HepG2 (cell line): ENCODE data around the gene BCAS3. TPM values are rescaled to one million over a fixed set of nuclear protein-coding genes. Genes with fewer than 3 reads are reported as not detected.

ENCODE experiments used
- AGO1 ChIP-seq: fragments of 200-400 bp; formaldehyde crosslinking; IDR thresholded peaks from 2 replicates; pipeline ENCODE4 v1.6.1; 2017; ENCODE audit warnings: mild to moderate bottlenecking, low read depth, low read length, moderate library complexity; ENCODE audit not compliant: poor library complexity, severe bottlenecking
- DBP ChIP-seq: sonication (generic); formaldehyde crosslinking; IDR thresholded peaks from 2 replicates; pipeline ENCODE4 v1.4.0; 2020; ENCODE audit warnings: missing genetic modification reagents; ENCODE audit errors: not compliant biosample characterization
- ERF ChIP-seq: IDR thresholded peaks from 2 replicates; pipeline ENCODE4 v1.6.1; 2018; ENCODE audit warnings: missing biosample characterization, missing genetic modification reagents
- FOXA3 ChIP-seq: IDR thresholded peaks from 2 replicates; pipeline ENCODE4 v1.6.1; 2016; ENCODE audit warnings: missing genetic modification reagents, missing compliant biosample characterization
- FOXK1 ChIP-seq: sonication (generic); formaldehyde crosslinking; IDR thresholded peaks from 2 replicates; pipeline ENCODE4 v1.4.0; 2020; ENCODE audit warnings: low read depth, missing genetic modification reagents, borderline replicate concordance
- GLI4 ChIP-seq: sonication (generic); formaldehyde crosslinking; IDR thresholded peaks from 2 replicates; pipeline ENCODE4 v1.5.1; 2020; ENCODE audit warnings: missing genetic modification reagents, mild to moderate bottlenecking, moderate library complexity, borderline replicate concordance
- HOMEZ ChIP-seq: IDR thresholded peaks from 2 replicates; pipeline ENCODE4 v1.6.1; 2016; ENCODE audit warnings: low read depth
- MIER2 ChIP-seq: IDR thresholded peaks from 2 replicates; pipeline ENCODE4 v1.6.1; 2016; ENCODE audit warnings: missing biosample characterization, missing genetic modification reagents
- PRPF4 ChIP-seq: fragments of 200-400 bp; formaldehyde crosslinking; IDR thresholded peaks from 2 replicates; pipeline ENCODE4 v1.6.1; 2016; ENCODE audit warnings: low read length, low read depth; ENCODE audit not compliant: poor library complexity, severe bottlenecking
- RAD21 ChIP-seq: fragments of 450-650 bp; formaldehyde crosslinking; IDR thresholded peaks from 2 replicates; pipeline ENCODE4 v1.5.0; 2020; ENCODE audit warnings: mild to moderate bottlenecking
- REL ChIP-seq: sonication (generic); formaldehyde crosslinking; conservative IDR thresholded peaks from 2 replicates; pipeline ENCODE4 v1.8.0; 2022; ENCODE audit warnings: mild to moderate bottlenecking, missing genetic modification reagents, moderate library complexity
- SOX5 ChIP-seq: IDR thresholded peaks from 2 replicates; pipeline ENCODE4 v1.6.1; 2016; ENCODE audit warnings: borderline replicate concordance
- SOX6 ChIP-seq, 2 experiments: fragments of 450-650 bp in 1 of 2; sonication (generic) in 1 of 2; formaldehyde crosslinking in 1 of 2; IDR thresholded peaks; 2 replicates each; pipeline versions ENCODE4 v1.4.0 to v1.6.1; 2017 to 2020; ENCODE audit warnings: antibody characterized with exemption in 1 of 2, mild to moderate bottlenecking in 1 of 2, missing genetic modification reagents in 1 of 2
- ZNF263 ChIP-seq: sonication (generic); formaldehyde crosslinking; IDR thresholded peaks from 2 replicates; pipeline ENCODE4 v1.4.0; 2020; ENCODE audit warnings: missing genetic modification reagents
- ZNF3 ChIP-seq: IDR thresholded peaks from 2 replicates; pipeline ENCODE4 v1.7.0; 2017; ENCODE audit warnings: inconsistent platforms
- ZNF510 ChIP-seq: sonication (generic); formaldehyde crosslinking; IDR thresholded peaks from 2 replicates; pipeline ENCODE4 v1.4.0; 2020; ENCODE audit warnings: low read depth, mild to moderate bottlenecking, missing genetic modification reagents
- ZNF589 ChIP-seq: sonication (generic); formaldehyde crosslinking; conservative IDR thresholded peaks from 2 replicates; pipeline ENCODE4 v1.8.0; 2022; ENCODE audit warnings: mild to moderate bottlenecking, moderate library complexity, missing genetic modification reagents
- ZNF652 ChIP-seq: IDR thresholded peaks from 2 replicates; pipeline ENCODE4 v1.6.1; 2016; ENCODE audit warnings: low read depth, borderline replicate concordance
- ZNF768 ChIP-seq: sonication (generic); formaldehyde crosslinking; IDR thresholded peaks from 2 replicates; pipeline ENCODE4 v1.4.0; 2020; ENCODE audit warnings: missing genetic modification reagents
- ZNF782 ChIP-seq: sonication (generic); formaldehyde crosslinking; IDR thresholded peaks from 2 replicates; pipeline ENCODE4 v1.4.0; 2020; ENCODE audit warnings: missing genetic modification reagents, mild to moderate bottlenecking, borderline replicate concordance
- polyA plus RNA-seq, 8 experiments: library from polyadenylated mRNA; depleted of rRNA in 3 of 8; stranded (reverse) in 7 of 8; unstranded in 1 of 8; fragments of >200 nt; fragmentation: Illumina TruSeq in 4 of 8; extraction: Trizol in 4 of 8; gene quantifications; 2 replicates each; pipeline versions ENCODE4 v1.2.1 to v1.2.3, GENCODE V29; 2011 to 2016; ENCODE audit warnings: low read depth in 4 of 8, missing spikeins in 1 of 8, mixed read lengths in 1 of 8; ENCODE audit not compliant: insufficient read depth in 1 of 8
- total RNA-seq, 5 experiments: library from RNA; depleted of rRNA; stranded (reverse); fragments of >200 nt; fragmentation: Illumina TruSeq; extraction: Trizol; gene quantifications; 2 replicates each; pipeline ENCODE4 v1.2.3, GENCODE V29; 2016; ENCODE audit warnings: low read depth in 1 of 5
- TF ChIP-seq, protein P1 (sequence below): IDR thresholded peaks from 2 replicates; pipeline ENCODE4 v1.6.1; 2016; ENCODE audit warnings: missing compliant biosample characterization, missing genetic modification reagents, borderline replicate concordance
- TF ChIP-seq, protein P2 (sequence below), 2 experiments: IDR thresholded peaks; 2 replicates each; pipeline ENCODE4 v1.6.1; 2011 to 2012; ENCODE audit warnings: low read length in 2 of 2, borderline replicate concordance in 1 of 2, low read depth in 1 of 2, mild to moderate bottlenecking in 1 of 2, moderate library complexity in 1 of 2

Gene BCAS3
- total and polyA plus RNA-seq, 2 of the 13 experiments (the other 11 are each of a cell fraction or from before 2014, with no cell fraction given): 10.7 to 11.2 TPM

GRCh38 chr17:61366715-61367413 is 689.2 kb downstream of the BCAS3 start (continued):
- peak; percentile 35; the same call in 1 of the 2 replicates for TF ChIP-seq HOMEZ (CRISPR knock-in tag)
- no peak for TF ChIP-seq PRPF4
- no peak for TF ChIP-seq DBP
- TF ChIP-seq, protein P1, sequence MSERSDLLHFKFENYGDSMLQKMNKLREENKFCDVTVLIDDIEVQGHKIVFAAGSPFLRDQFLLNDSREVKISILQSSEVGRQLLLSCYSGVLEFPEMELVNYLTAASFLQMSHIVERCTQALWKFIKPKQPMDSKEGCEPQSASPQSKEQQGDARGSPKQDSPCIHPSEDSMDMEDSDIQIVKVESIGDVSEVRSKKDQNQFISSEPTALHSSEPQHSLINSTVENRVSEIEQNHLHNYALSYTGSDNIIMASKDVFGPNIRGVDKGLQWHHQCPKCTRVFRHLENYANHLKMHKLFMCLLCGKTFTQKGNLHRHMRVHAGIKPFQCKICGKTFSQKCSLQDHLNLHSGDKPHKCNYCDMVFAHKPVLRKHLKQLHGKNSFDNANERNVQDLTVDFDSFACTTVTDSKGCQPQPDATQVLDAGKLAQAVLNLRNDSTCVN (CRISPR knock-in tag): no peak
- TF ChIP-seq SOX6 (IDR thresholded peaks at IDR 0.05): no peak
- TF ChIP-seq SOX6 (CRISPR knock-in tag; IDR thresholded peaks at IDR 0.05): peak; percentile 93
- TF ChIP-seq ERF: peak; percentile 85
- TF ChIP-seq ZNF652 (CRISPR knock-in tag): no peak
- TF ChIP-seq RAD21 (CRISPR knock-in tag): no peak; the same call in 1 of the 2 replicates
- TF ChIP-seq ZNF3 (CRISPR knock-in tag): 0 out of 2 replicates have a peak, but pooled peaks have one; percentile 23
- TF ChIP-seq FOXK1: 0 out of 2 replicates have a peak, but pooled peaks have one; percentile 34
- no peak for TF ChIP-seq ZNF589 (CRISPR knock-in tag)
- TF ChIP-seq MIER2 (CRISPR knock-in tag): 0 out of 2 replicates have a peak, but pooled peaks have one; percentile 25
- TF ChIP-seq FOXA3 (CRISPR knock-in tag): peak; percentile 86
- no peak for TF ChIP-seq AGO1
- TF ChIP-seq GLI4 (CRISPR knock-in tag): no peak; the same call in 1 of the 2 replicates
- peak; percentile 80; the same call in 1 of the 2 replicates for TF ChIP-seq SOX5
- TF ChIP-seq ZNF768: peak; percentile 45
- no peak; the same call in 1 of the 2 replicates for TF ChIP-seq REL (CRISPR knock-in tag)
- TF ChIP-seq, protein P2, sequence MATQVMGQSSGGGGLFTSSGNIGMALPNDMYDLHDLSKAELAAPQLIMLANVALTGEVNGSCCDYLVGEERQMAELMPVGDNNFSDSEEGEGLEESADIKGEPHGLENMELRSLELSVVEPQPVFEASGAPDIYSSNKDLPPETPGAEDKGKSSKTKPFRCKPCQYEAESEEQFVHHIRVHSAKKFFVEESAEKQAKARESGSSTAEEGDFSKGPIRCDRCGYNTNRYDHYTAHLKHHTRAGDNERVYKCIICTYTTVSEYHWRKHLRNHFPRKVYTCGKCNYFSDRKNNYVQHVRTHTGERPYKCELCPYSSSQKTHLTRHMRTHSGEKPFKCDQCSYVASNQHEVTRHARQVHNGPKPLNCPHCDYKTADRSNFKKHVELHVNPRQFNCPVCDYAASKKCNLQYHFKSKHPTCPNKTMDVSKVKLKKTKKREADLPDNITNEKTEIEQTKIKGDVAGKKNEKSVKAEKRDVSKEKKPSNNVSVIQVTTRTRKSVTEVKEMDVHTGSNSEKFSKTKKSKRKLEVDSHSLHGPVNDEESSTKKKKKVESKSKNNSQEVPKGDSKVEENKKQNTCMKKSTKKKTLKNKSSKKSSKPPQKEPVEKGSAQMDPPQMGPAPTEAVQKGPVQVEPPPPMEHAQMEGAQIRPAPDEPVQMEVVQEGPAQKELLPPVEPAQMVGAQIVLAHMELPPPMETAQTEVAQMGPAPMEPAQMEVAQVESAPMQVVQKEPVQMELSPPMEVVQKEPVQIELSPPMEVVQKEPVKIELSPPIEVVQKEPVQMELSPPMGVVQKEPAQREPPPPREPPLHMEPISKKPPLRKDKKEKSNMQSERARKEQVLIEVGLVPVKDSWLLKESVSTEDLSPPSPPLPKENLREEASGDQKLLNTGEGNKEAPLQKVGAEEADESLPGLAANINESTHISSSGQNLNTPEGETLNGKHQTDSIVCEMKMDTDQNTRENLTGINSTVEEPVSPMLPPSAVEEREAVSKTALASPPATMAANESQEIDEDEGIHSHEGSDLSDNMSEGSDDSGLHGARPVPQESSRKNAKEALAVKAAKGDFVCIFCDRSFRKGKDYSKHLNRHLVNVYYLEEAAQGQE (IDR thresholded peaks at IDR 0.05; ENCODE audit: borderline replicate concordance in 1 of 2, low read depth in 1 of 2, low read length in 2 of 2): peak in 1 of 2 experiments; percentile 26; a peak in 1 of 4 replicates
- TF ChIP-seq ZNF782 (CRISPR knock-in tag): no peak
- no peak for TF ChIP-seq ZNF510
- TF ChIP-seq ZNF263 (CRISPR knock-in tag): no peak; the same call in 1 of the 2 replicates
